Activated CD4-positive, alpha-beta memory T cell treated with anti-CD3 and anti-CD28 coated beads for 36 hours (primary cell): ENCODE measurements around the gene PSMA1. TPM values are rescaled to one million over a fixed set of nuclear protein-coding genes. Genes with fewer than 3 reads are reported as not detected.
"Not testable (repeated sequence)": the region's sequence is repeated elsewhere in the genome, so short reads cannot be mapped to it uniquely, and the experiment has no call there.

Experiments
- CTCF ChIA-PET: fragments of 350-600 bp; sonication (Branson Sonifier 250); formaldehyde crosslinking; loops from one replicate; lab custom pipeline; 2021; ENCODE audit warnings: antibody characterized with exemption, inconsistent platforms; lab: Charles Lee
- POLR2A ChIA-PET: fragments of 350-600 bp; sonication (Branson Sonifier 250); formaldehyde crosslinking; loops from one replicate; lab custom pipeline; 2021; ENCODE audit warnings: antibody characterized with exemption; lab: Charles Lee
- DNase-seq: peaks from one replicate; pipeline ENCODE4 v3.0.0-alpha.2; 2020
- H3K27ac Mint-ChIP-seq: one replicate; pipeline ENCODE4 v1.8.0; 2021; ENCODE audit warnings: mixed read lengths
- H3K27me3 Mint-ChIP-seq: one replicate; pipeline ENCODE4 v1.8.0; 2021; ENCODE audit warnings: mixed read lengths
- H3K36me3 Mint-ChIP-seq: one replicate; pipeline ENCODE4 v1.8.0; 2021; ENCODE audit warnings: mixed read lengths
- H3K4me1 Mint-ChIP-seq: one replicate; pipeline ENCODE4 v1.8.0; 2021; ENCODE audit warnings: low read depth, mixed read lengths
- H3K4me3 Mint-ChIP-seq: one replicate; pipeline ENCODE4 v1.8.0; 2021; ENCODE audit warnings: mild to moderate bottlenecking, mixed read lengths
- H3K9me3 Mint-ChIP-seq: one replicate; pipeline ENCODE4 v1.8.0; 2021; ENCODE audit warnings: mixed read lengths
- intact Hi-C: fragments of 100-400 bp; cut with micrococcal nuclease; formaldehyde crosslinking; loops from one replicate; pipeline ENCODE4 v1.15.1; 2023
- total RNA-seq, 2 experiments: library from RNA; stranded (reverse); gene quantifications; one replicate each; pipeline ENCODE4 v1.2.3, GENCODE V29; 2021

The PSMA1 gene
- total RNA-seq, 2 experiments from 2014 or later = 332 to 339 TPM

DNA sequence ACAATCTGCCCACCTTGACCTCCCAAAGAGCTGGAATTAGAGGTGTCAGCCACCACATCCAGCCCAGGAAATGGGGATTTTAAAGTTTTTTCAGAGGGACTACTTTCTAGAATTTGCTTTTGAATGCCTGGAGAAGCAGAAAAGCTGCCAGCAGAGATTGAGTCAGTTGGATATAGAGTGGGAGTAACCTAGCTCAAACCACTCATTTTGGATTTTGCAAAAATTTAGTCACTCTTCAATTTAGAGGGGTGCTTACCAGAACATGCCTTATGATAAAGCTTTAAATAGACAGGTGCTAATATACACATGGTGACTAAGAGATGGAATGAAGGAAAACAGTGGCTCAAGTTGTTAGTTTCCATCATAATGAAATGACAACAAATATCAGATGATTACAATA lies 26.5 kb upstream of the PSMA1 start:
- H3K9me3 Mint-ChIP-seq = no peaks in the 10 kb centered on the region
- H3K36me3 Mint-ChIP-seq = peaks cover 3% of the 10 kb centered on the region
- no peak for DNase-seq
- H3K27me3 Mint-ChIP-seq = no peaks in the 10 kb centered on the region
- H3K4me3 Mint-ChIP-seq = no peak overlapping the region
- H3K27ac Mint-ChIP-seq = peak overlapping the region; percentile 62
- intact Hi-C loops = no loop called here
- ChIA-PET CTCF (interaction anchor here (0.7 to 1.3 kb wide), 5 partner anchors 8 to 361 kb away, joined by 3 to 6 read pairs (median 3); no protein-coding TSS in a partner anchor), POLR2A (interaction anchor here (0.6 to 3.0 kb wide), 4 partner anchors 8 to 98 kb away, joined by 3 to 13 read pairs (median 5); partner anchors contain the start of gene PDE3B)
- peaks cover 34% of the 10 kb centered on the region for H3K4me1 Mint-ChIP-seq

DNA sequence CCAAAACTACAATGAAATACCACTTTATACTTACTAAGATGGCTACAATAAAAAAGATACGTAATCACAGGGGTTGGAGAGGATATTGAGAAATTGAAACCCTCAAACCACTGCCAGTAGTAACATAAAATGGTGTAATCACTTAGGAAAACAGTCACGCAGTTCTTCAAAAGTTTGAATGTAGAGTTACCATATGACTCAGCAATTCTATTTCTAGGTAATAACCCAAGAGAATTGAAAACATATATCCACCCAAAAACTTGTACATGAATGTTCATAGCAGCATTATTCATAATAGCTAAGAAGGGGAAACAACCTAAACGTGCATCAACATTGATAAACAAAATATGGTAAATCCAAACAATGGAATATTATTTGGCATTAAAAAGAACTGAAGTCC lies 24.4 kb upstream of the PSMA1 start:
- H3K4me1 Mint-ChIP-seq = peaks cover 39% of the 10 kb centered on the region
- no peak overlapping the region for H3K4me3 Mint-ChIP-seq
- H3K27ac Mint-ChIP-seq = peak overlapping the region; percentile 82

GRCh38 chr11:14543260-14543659 lies 23.1 kb upstream of the PSMA1 start:
- Mint-ChIP-seq H3K27ac (no peak overlapping the region), H3K9me3 (no peaks in the 10 kb centered on the region), H3K4me1 (peaks cover 42% of the 10 kb centered on the region), H3K27me3 (no peaks in the 10 kb centered on the region), H3K4me3 (no peak overlapping the region), H3K36me3 (peaks cover 3% of the 10 kb centered on the region)
- ChIA-PET POLR2A (interaction anchor here (1.4 to 3.5 kb wide), 2 partner anchors 102 to 223 kb away, joined by 3 to 11 read pairs; no protein-coding TSS in a partner anchor), CTCF (interaction anchor here (1.3 to 2.6 kb wide), 5 partner anchors 8 to 363 kb away, joined by 3 to 10 read pairs (median 4); partner anchors contain the start of gene PDE3B)
- intact Hi-C loops = no loop called here
- DNase-seq = no peak

More for the DNA sequence above, 24.4 kb upstream of the PSMA1 start:
- H3K36me3 Mint-ChIP-seq = peaks cover 3% of the 10 kb centered on the region
- ChIA-PET CTCF (interaction anchor here (1.1 to 2.6 kb wide), 6 partner anchors 9 to 364 kb away, joined by 3 to 10 read pairs (median 4); partner anchors contain the start of gene PDE3B), POLR2A (interaction anchor here (1.1 to 3.0 kb wide), 3 partner anchors 33 to 221 kb away, joined by 3 to 13 read pairs (median 4); partner anchors contain the start of gene PDE3B)
- H3K27me3 Mint-ChIP-seq = no peaks in the 10 kb centered on the region
- intact Hi-C loops = loop anchor here (1.0 kb wide), 6 partner anchors 11 to 347 kb away; partner anchors contain the start of gene PSMA1
- no peak for DNase-seq
- no peaks in the 10 kb centered on the region for H3K9me3 Mint-ChIP-seq

DNA sequence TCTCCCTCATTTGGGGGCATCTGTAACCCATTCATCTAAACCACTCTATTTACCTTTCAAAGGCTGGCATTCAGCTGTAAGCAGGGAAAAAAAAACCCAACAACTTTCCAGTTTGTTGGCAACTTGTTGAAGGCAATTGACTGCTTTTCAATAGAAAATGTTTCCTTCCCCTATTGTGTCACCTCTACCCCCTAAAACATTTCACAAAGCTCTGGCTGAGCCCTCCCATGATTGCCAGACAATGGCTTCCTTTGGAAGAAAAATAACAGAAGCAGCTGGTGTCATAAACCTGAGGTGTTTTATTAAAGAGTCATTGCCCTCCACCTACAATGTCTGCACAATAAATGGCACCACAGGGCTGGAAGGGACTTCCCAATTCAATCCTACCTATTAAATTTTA lies 22.1 kb upstream of the PSMA1 start:
- H3K4me3 Mint-ChIP-seq = no peak overlapping the region
- peaks cover 3% of the 10 kb centered on the region for H3K36me3 Mint-ChIP-seq
- no peaks in the 10 kb centered on the region for H3K9me3 Mint-ChIP-seq
- H3K4me1 Mint-ChIP-seq = peaks cover 45% of the 10 kb centered on the region
- POLR2A ChIA-PET = interaction anchor here (3.5 kb wide), 1 partner anchor 103 kb away, joined by 11 read pairs; no protein-coding TSS in a partner anchor
- intact Hi-C loops = no loop called here
- no peak overlapping the region for H3K27ac Mint-ChIP-seq
- CTCF ChIA-PET = interaction anchor here (0.7 to 6.9 kb wide), 4 partner anchors 103 to 365 kb away, joined by 3 to 61 read pairs (median 4); partner anchors contain the start of gene CYP2R1
- H3K27me3 Mint-ChIP-seq = no peaks in the 10 kb centered on the region
- DNase-seq = no peak

DNA sequence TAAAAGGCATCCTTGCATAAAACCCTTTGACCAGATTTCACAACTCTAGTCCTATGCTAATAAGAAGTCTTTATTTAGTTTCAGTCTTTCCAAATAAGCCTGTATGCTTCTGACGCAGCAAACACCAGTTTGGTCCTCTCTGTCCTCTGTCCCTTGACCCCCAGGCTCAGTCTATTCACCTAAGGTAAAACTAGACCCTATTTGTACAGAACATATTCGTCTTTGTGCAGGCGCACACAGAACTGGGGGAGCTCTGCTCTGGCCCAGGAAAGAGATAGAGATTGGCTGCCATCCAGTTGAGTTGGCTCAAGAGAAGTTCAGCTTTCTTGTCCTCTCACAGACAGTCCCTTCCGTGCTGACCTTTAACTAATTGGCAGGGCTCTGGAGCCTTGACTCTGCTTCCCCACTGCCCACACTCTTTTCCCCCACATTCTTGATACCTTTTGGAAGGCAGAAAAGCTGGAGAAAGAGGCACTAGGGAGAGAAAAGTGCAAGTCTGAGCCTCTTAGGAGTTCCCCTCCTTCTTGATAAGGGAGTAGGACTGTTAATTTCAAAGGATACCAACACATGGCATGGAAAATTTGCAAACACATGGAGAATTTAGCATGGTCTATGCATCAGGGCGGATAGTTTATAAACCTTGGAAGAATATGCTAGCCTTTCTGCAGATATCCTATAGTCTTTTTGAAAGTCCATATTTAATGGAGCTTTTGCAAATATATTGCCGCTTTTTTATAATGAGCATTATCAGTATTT lies 21.2 kb upstream of the PSMA1 start:
- Mint-ChIP-seq H3K36me3 (peaks cover 3% of the 10 kb centered on the region), H3K27me3 (no peaks in the 10 kb centered on the region), H3K27ac (no peak overlapping the region), H3K4me1 (peaks cover 43% of the 10 kb centered on the region), H3K9me3 (no peaks in the 10 kb centered on the region), H3K4me3 (no peak overlapping the region)
- intact Hi-C loops = no loop called here
- ChIA-PET CTCF (interaction anchor here (0.6 to 6.9 kb wide), 4 partner anchors 104 to 366 kb away, joined by 3 to 61 read pairs (median 4); partner anchors contain the start of gene CYP2R1), POLR2A (interaction anchor here (0.9 to 3.5 kb wide), 3 partner anchors 11 to 104 kb away, joined by 3 to 11 read pairs (median 3); no protein-coding TSS in a partner anchor)
- no peak for DNase-seq

DNA sequence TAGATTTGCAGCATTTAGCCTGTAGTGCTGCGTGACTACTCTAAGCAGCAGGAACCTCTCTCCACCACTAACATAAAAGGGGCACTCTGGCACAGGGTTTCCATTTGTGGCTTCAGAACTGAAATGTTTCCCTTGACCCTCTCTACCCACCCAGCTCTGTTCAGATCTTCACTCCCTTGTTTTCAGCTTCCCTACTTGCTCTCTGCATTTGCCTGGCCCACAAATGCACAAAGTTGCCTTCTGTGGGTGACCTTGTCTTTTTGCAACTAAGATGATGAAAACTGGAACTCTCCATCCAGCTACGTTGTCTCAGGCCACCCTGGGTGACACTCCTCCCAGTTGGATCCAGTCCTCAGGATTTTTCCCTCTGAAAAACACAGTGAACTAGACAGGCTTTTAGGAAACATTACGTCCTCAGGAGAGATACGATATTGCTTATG lies 19.8 kb upstream of the PSMA1 start:
- POLR2A ChIA-PET = no interaction called here
- peaks cover 31% of the 10 kb centered on the region for H3K4me1 Mint-ChIP-seq

GRCh38 chr11:14538926-14539554 lies 18.9 kb upstream of the PSMA1 start:
- Mint-ChIP-seq H3K27me3 (no peaks in the 10 kb centered on the region), H3K4me3 (no peak overlapping the region), H3K9me3 (no peaks in the 10 kb centered on the region), H3K36me3 (peaks cover 1% of the 10 kb centered on the region), H3K4me1 (peaks cover 24% of the 10 kb centered on the region), H3K27ac (no peak overlapping the region)
- ChIA-PET POLR2A (no interaction called here), CTCF (interaction anchor here (1.5 to 6.9 kb wide), 2 partner anchors 19 to 368 kb away, joined by 3 to 61 read pairs; partner anchors contain the start of gene PSMA1)
- intact Hi-C loops = no loop called here
- no peak for DNase-seq

More for the DNA sequence above, 19.8 kb upstream of the PSMA1 start:
- peaks cover 3% of the 10 kb centered on the region for H3K36me3 Mint-ChIP-seq
- H3K4me3 Mint-ChIP-seq = no peak overlapping the region
- CTCF ChIA-PET = interaction anchor here (1.5 to 6.9 kb wide), 2 partner anchors 20 to 367 kb away, joined by 3 to 61 read pairs; partner anchors contain the start of gene PSMA1
- no peak for DNase-seq
- H3K27me3 Mint-ChIP-seq = no peaks in the 10 kb centered on the region
- intact Hi-C loops = no loop called here
- no peaks in the 10 kb centered on the region for H3K9me3 Mint-ChIP-seq
- no peak overlapping the region for H3K27ac Mint-ChIP-seq

DNA sequence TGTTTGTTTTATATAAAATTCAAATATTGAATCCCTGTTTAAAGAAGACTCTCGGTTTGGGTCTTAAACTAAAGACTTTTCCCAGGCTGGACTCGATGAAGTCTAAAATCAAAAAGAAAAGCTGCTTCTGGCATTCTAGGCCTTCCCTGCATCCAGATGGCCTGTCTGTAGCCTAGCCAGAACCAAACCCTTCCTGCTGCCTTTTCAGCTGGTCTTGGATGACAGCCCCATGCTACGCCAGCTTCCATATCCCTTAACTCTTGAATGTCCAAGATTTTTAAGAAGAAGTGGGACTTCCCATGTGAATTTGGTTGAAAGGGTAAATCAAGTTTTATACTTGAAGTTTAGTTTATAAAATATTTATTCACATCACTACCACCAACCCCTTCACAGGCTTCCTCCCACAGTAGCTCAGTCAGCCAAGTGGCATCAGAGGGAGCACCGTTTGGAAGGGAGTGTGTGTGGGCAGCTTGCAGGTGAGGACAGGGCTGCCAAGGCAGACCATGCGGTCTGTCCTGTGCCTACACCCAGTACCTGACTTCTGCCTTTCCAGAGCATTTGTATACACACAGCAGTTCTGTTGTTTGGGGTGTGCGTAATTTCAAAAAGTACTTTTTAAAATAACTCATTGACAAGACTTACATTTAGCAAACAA lies 18.2 kb upstream of the PSMA1 start:
- ChIA-PET POLR2A (no interaction called here), CTCF (interaction anchor here (0.6 to 6.9 kb wide), 4 partner anchors 18 to 385 kb away, joined by 3 to 61 read pairs (median 4); partner anchors contain the start of gene PSMA1)
- DNase-seq = no peak
- peaks cover 22% of the 10 kb centered on the region for H3K4me1 Mint-ChIP-seq
- H3K27ac Mint-ChIP-seq = peak overlapping the region; percentile 23
- no peaks in the 10 kb centered on the region for H3K27me3 Mint-ChIP-seq
- no peaks in the 10 kb centered on the region for H3K9me3 Mint-ChIP-seq
- intact Hi-C loops = no loop called here
- no peaks in the 10 kb centered on the region for H3K36me3 Mint-ChIP-seq
- no peak overlapping the region for H3K4me3 Mint-ChIP-seq

- no peaks in the 10 kb centered on the region for H3K36me3 Mint-ChIP-seq
- peak; percentile 42 for DNase-seq
- ChIA-PET CTCF (interaction anchor here (0.6 to 6.9 kb wide), 7 partner anchors 36 to 370 kb away, joined by 3 to 61 read pairs (median 3); no protein-coding TSS in a partner anchor), POLR2A (no interaction called here)
- peak overlapping the region; percentile 76 for H3K27ac Mint-ChIP-seq
- intact Hi-C loops = loop anchor here (1.0 to 2.0 kb wide), 5 partner anchors 16 to 370 kb away; partner anchors contain the start of gene PSMA1
- no peaks in the 10 kb centered on the region for H3K9me3 Mint-ChIP-seq
- H3K4me1 Mint-ChIP-seq = peaks cover 19% of the 10 kb centered on the region
- peak overlapping the region; percentile 51 for H3K4me3 Mint-ChIP-seq
- H3K27me3 Mint-ChIP-seq = no peaks in the 10 kb centered on the region
Observed at GRCh38 chr11:14537134-14537599, 17.0 kb upstream of the PSMA1 start.

DNA sequence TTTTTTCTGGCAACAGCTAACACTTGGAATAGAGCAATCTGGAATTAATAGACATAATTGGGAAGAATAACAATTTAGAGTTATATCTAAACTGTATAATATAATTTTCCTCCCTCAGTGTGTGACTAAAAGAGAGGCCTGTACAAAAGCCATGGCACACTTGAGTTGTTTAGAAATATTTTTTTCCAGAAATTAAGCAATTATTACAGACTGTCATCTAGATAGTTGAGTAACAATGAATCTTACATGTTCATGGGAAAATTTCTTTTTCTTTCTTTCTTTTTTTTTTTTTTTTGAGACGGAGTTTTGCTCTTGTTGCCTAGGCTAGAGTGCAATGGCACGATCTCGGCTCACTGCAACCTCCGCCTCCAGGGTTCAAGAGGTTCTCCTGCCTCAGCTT lies 15.0 kb upstream of the PSMA1 start:
- CTCF ChIA-PET = interaction anchor here (0.6 to 1.3 kb wide), 5 partner anchors 9 to 373 kb away, joined by 3 to 4 read pairs (median 3); no protein-coding TSS in a partner anchor
- POLR2A ChIA-PET, H3K4me3 Mint-ChIP-seq, H3K27ac Mint-ChIP-seq, H3K9me3 Mint-ChIP-seq, intact Hi-C loops, H3K36me3 Mint-ChIP-seq, H3K27me3 Mint-ChIP-seq, DNase-seq: not testable (repeated sequence)
- peaks cover 18% of the 10 kb centered on the region for H3K4me1 Mint-ChIP-seq

DNA sequence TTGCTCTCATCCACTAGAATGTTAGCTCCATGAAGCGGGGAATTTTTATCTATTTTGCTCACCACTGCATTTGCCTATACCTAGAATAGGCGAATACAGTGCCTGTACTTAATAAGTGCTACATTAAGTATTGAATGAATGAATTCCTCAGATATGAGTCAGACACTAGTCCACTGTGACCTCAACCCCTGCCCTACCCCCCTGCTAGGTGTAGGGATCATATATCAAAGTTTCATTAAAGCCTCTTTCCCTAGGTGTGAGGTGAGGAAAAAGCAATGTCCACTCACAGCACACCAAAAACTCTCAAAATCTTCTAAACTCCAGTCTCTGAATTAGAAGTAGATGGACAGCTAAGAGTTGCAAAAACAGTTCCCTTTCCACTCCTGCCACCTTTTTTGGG lies 9.8 kb upstream of the PSMA1 start:
- Mint-ChIP-seq H3K4me3 (no peak overlapping the region), H3K27ac (no peak overlapping the region), H3K9me3 (no peaks in the 10 kb centered on the region), H3K4me1 (no peaks in the 10 kb centered on the region), H3K27me3 (no peaks in the 10 kb centered on the region), H3K36me3 (no peaks in the 10 kb centered on the region)
- ChIA-PET POLR2A (interaction anchor here (1.0 kb wide), 1 partner anchor 11 kb away, joined by 3 read pairs; no protein-coding TSS in a partner anchor), CTCF (interaction anchor here (1.0 to 1.4 kb wide), 2 partner anchors 48 to 377 kb away, joined by 5 to 6 read pairs; no protein-coding TSS in a partner anchor)
- intact Hi-C loops = loop anchor here (10.0 kb wide), 1 partner anchor 545 kb away; the partner anchor contains the start of gene CALCB
- no peak for DNase-seq
